ENCODE measurements around the gene KLRC4.

GRCh38 chr12:10358131-10358530, 51.4 kb downstream of the KLRC4 start:
- TF ChIP-seq, protein P1, sequence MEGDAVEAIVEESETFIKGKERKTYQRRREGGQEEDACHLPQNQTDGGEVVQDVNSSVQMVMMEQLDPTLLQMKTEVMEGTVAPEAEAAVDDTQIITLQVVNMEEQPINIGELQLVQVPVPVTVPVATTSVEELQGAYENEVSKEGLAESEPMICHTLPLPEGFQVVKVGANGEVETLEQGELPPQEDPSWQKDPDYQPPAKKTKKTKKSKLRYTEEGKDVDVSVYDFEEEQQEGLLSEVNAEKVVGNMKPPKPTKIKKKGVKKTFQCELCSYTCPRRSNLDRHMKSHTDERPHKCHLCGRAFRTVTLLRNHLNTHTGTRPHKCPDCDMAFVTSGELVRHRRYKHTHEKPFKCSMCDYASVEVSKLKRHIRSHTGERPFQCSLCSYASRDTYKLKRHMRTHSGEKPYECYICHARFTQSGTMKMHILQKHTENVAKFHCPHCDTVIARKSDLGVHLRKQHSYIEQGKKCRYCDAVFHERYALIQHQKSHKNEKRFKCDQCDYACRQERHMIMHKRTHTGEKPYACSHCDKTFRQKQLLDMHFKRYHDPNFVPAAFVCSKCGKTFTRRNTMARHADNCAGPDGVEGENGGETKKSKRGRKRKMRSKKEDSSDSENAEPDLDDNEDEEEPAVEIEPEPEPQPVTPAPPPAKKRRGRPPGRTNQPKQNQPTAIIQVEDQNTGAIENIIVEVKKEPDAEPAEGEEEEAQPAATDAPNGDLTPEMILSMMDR (conservative IDR thresholded peaks at IDR 0.05): no peak
- TF ChIP-seq EZH2 (IDR thresholded peaks at IDR 0.05; ENCODE audit: low read depth): no peak

All from PC-9 (cell line).